ENCODE data around the gene MSI2.

Gene MSI2

DNA sequence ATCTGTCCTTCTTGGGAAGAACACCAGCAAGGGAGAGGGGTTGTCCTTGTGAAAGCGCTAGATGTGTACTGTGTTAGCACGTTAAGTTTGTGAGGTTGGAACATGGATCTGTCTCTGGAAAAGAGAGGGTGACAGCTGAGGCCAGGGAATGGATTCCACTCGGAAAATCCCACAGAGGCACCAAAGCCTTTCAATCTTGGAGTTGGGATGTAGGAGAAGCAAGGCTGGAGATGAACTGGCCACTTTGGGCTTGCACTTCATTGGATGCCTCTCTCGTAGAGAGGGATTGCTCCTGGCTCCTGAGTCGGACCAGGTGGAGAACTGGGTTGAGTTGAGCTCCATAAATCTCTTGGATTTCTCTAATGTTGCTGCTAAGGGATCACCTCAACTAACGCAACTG lies 421.5 kb downstream of the MSI2 start:
- H2BK5ac ChIP-seq (ENCODE audit: low read length): no peak overlapping the region
- H3K27me3 ChIP-seq (ENCODE audit: insufficient read depth, low read length, poor library complexity): no peaks in the 10 kb centered on the region
- no peaks in the 10 kb centered on the region for H3K79me1 ChIP-seq (ENCODE audit: low read length)
- no peak for DNase-seq
- H3K79me2 ChIP-seq (ENCODE audit: control insufficient read depth, insufficient read depth, low read length): no peaks in the 10 kb centered on the region
- WGBS (ENCODE audit: extremely low coverage, insufficient coverage, low lambda C conversion rate): no CpG with 5 or more reads among the region's 6 CpGs
- H3K56ac ChIP-seq (ENCODE audit: low read length): no peak overlapping the region
- H3K36me3 ChIP-seq (ENCODE audit: control insufficient read depth, insufficient read depth, low read length): no peaks in the 10 kb centered on the region
- H2BK120ac ChIP-seq (ENCODE audit: low read depth, low read length): no peak overlapping the region
- no peak overlapping the region for H3K27ac ChIP-seq (ENCODE audit: low read depth, low read length)
- no peaks in the 10 kb centered on the region for H3K4me1 ChIP-seq (ENCODE audit: control insufficient read depth, low read depth, low read length)
- H2AK5ac ChIP-seq (ENCODE audit: low read length): no peak overlapping the region
- no peak overlapping the region for H4K8ac ChIP-seq (ENCODE audit: low read depth, low read length)
- H3K4me3 ChIP-seq (ENCODE audit: low read length): no peak overlapping the region
- H3K18ac ChIP-seq (ENCODE audit: low read length): no peak overlapping the region
- no peak overlapping the region for H4K5ac ChIP-seq (ENCODE audit: low read length)
- H3K9ac ChIP-seq (ENCODE audit: low read length): no peak overlapping the region
- H3K4ac ChIP-seq (ENCODE audit: low read depth, low read length): no peak overlapping the region
- no peak overlapping the region for H3K4me2 ChIP-seq (ENCODE audit: low read length)
- H3K23ac ChIP-seq (ENCODE audit: low read length): no peak overlapping the region
- no peak overlapping the region for H2BK15ac ChIP-seq (replicated peaks; ENCODE audit: low read depth)

DNA sequence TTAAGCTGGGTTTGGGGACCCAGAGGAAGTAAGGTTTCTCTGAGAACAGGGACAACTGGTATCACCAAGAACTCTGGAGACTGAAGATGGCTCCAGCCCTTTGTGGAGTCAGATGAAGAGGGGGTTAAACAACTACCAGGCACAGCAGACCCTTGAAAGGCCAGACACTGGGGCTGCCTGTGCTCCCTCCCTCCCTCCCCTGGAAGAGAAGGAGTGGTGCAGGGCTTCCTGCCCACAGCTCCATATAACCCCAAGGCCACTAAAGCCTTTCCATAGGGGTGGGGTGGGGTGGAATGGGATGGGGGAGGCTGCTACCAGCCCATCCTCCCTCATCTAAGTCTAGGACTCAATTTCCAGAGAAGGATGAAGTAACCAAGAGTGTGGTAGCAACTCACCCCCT lies 422.1 kb downstream of the MSI2 start:
- Histone ChIP-seq H2BK120ac (ENCODE audit: low read depth, low read length) (no peak overlapping the region), H3K36me3 (ENCODE audit: control insufficient read depth, insufficient read depth, low read length) (no peaks in the 10 kb centered on the region), H3K23ac (ENCODE audit: low read length) (no peak overlapping the region), H3K4me1 (ENCODE audit: control insufficient read depth, low read depth, low read length) (no peaks in the 10 kb centered on the region), H2BK15ac (replicated peaks; ENCODE audit: low read depth) (no peak overlapping the region), H4K5ac (ENCODE audit: low read length) (no peak overlapping the region), H3K4me3 (ENCODE audit: low read length) (no peak overlapping the region), H3K27ac (ENCODE audit: low read depth, low read length) (no peak overlapping the region), H3K18ac (ENCODE audit: low read length) (no peak overlapping the region), H3K9ac (ENCODE audit: low read length) (no peak overlapping the region), H3K4me2 (ENCODE audit: low read length) (no peak overlapping the region), H3K27me3 (ENCODE audit: insufficient read depth, low read length, poor library complexity) (no peaks in the 10 kb centered on the region), H3K79me2 (ENCODE audit: control insufficient read depth, insufficient read depth, low read length) (no peaks in the 10 kb centered on the region), H3K79me1 (ENCODE audit: low read length) (no peaks in the 10 kb centered on the region), H2BK5ac (ENCODE audit: low read length) (no peak overlapping the region), H3K56ac (ENCODE audit: low read length) (no peak overlapping the region), H3K4ac (ENCODE audit: low read depth, low read length) (no peak overlapping the region), H2AK5ac (ENCODE audit: low read length) (no peak overlapping the region), H4K8ac (ENCODE audit: low read depth, low read length) (no peak overlapping the region)
- no peak for DNase-seq

DNA sequence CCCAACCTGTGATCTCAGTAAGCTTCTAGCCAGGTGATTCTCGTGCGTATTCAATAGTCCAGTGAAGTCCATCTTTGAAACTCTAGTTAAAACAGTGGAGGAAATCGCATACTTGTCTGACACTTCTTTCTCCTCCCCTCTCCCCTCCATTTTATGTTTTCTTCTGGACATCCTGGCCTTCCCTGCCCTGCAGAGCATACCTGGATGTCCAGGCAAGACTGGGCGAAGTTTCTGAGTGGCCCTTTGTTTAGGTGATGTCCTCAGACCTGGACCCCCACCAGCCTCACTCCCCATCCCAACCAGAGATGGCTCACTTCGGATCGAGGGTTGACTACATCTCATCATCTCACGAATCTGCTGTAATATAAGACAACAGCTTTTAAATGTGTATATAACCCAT lies 423.0 kb downstream of the MSI2 start:
- H3K36me3 ChIP-seq (ENCODE audit: control insufficient read depth, insufficient read depth, low read length): no peaks in the 10 kb centered on the region
- H2BK5ac ChIP-seq (ENCODE audit: low read length): no peak overlapping the region
- no peak overlapping the region for H3K18ac ChIP-seq (ENCODE audit: low read length)
- H3K9ac ChIP-seq (ENCODE audit: low read length): no peak overlapping the region
- H4K5ac ChIP-seq (ENCODE audit: low read length): no peak overlapping the region
- H3K79me2 ChIP-seq (ENCODE audit: control insufficient read depth, insufficient read depth, low read length): no peaks in the 10 kb centered on the region
- no peaks in the 10 kb centered on the region for H3K79me1 ChIP-seq (ENCODE audit: low read length)
- H3K27me3 ChIP-seq (ENCODE audit: insufficient read depth, low read length, poor library complexity): no peaks in the 10 kb centered on the region
- no peak for DNase-seq
- no peak overlapping the region for H3K56ac ChIP-seq (ENCODE audit: low read length)
- no peak overlapping the region for H2AK5ac ChIP-seq (ENCODE audit: low read length)
- H3K4me1 ChIP-seq (ENCODE audit: control insufficient read depth, low read depth, low read length): no peaks in the 10 kb centered on the region
- H3K4ac ChIP-seq (ENCODE audit: low read depth, low read length): no peak overlapping the region
- no peak overlapping the region for H2BK120ac ChIP-seq (ENCODE audit: low read depth, low read length)
- no CpG with 5 or more reads among the region's 7 CpGs for WGBS (ENCODE audit: extremely low coverage, insufficient coverage, low lambda C conversion rate)
- no peak overlapping the region for H3K27ac ChIP-seq (ENCODE audit: low read depth, low read length)
- no peak overlapping the region for H3K23ac ChIP-seq (ENCODE audit: low read length)
- no peak overlapping the region for H3K4me2 ChIP-seq (ENCODE audit: low read length)
- no peak overlapping the region for H2BK15ac ChIP-seq (replicated peaks; ENCODE audit: low read depth)
- H3K4me3 ChIP-seq (ENCODE audit: low read length): no peak overlapping the region
- H4K8ac ChIP-seq (ENCODE audit: low read depth, low read length): no peak overlapping the region

DNA sequence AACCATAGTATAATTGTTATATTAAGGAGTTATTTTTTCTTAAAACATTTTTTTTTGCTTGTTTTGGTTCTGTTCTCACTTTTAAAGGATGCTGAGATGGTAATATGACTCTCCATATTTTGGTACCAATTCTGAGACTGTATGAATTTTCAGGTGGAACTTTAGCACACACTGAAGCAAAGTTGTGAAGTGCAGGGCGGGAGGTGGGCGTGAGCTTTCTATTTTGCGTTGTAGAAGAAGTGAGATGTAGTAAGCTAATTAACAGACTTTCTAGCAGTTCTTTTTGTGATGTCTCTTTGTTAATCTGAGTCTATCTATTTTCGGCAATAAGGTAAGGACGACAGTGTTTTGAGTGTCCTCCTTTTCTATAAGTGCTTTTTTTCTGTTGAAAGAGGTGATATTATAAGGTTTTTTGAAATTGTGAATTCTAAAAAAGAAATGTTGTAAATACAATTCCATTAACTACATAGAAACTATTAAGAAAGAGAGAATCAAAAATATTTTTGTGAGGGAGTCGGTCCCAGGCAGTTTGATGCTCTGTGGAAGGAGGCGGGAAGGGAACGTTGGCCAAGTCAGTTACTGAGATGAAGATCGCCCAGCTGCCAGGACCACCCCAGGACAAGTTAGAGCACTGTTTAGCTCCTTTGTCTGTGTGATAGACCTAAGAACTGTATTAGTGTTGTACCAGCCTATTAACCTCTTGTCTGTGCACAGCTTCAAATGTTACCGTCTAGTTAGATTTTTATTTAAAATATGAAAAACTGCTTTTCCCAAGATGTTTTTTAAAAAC lies 423.8 kb downstream of the MSI2 start:
- Histone ChIP-seq H2AK5ac (ENCODE audit: low read length) (no peak overlapping the region), H3K36me3 (ENCODE audit: control insufficient read depth, insufficient read depth, low read length) (no peaks in the 10 kb centered on the region), H3K4me2 (ENCODE audit: low read length) (no peak overlapping the region), H3K23ac (ENCODE audit: low read length) (no peak overlapping the region), H3K79me1 (ENCODE audit: low read length) (no peaks in the 10 kb centered on the region), H3K4me1 (ENCODE audit: control insufficient read depth, low read depth, low read length) (peaks cover under 1% of the 10 kb centered on the region), H3K56ac (ENCODE audit: low read length) (no peak overlapping the region), H3K4me3 (ENCODE audit: low read length) (no peak overlapping the region), H4K8ac (ENCODE audit: low read depth, low read length) (no peak overlapping the region), H3K4ac (ENCODE audit: low read depth, low read length) (no peak overlapping the region), H3K27ac (ENCODE audit: low read depth, low read length) (no peak overlapping the region), H3K79me2 (ENCODE audit: control insufficient read depth, insufficient read depth, low read length) (no peaks in the 10 kb centered on the region), H2BK5ac (ENCODE audit: low read length) (no peak overlapping the region), H4K5ac (ENCODE audit: low read length) (no peak overlapping the region), H2BK120ac (ENCODE audit: low read depth, low read length) (no peak overlapping the region), H3K27me3 (ENCODE audit: insufficient read depth, low read length, poor library complexity) (no peaks in the 10 kb centered on the region), H2BK15ac (replicated peaks; ENCODE audit: low read depth) (no peak overlapping the region), H3K9ac (ENCODE audit: low read length) (no peak overlapping the region), H3K18ac (ENCODE audit: low read length) (no peak overlapping the region)
- no peak for DNase-seq
- no CpG with 5 or more reads among the region's 10 CpGs for WGBS (ENCODE audit: extremely low coverage, insufficient coverage, low lambda C conversion rate)

DNA sequence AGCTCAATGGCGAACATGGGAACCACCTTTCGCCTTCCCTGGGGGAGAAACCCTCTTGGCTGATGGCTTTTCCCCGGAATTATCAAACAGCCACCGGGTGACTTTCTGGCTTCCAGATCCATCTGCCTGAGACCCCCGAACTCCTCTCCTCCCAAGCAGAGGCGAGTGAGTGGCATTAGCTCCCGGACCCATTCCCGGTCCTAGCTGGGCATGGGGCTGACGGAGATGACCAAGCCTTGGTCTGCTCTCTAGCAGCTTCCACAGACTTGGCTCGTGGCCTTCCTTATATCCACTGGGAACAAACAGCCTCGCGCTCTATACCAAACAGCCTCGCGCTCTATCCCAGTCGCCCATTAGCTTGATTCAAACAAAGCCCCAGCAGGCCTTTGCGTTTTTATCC lies 426.4 kb downstream of the MSI2 start:
- Histone ChIP-seq H3K56ac (ENCODE audit: low read length) (no peak overlapping the region), H3K23ac (ENCODE audit: low read length) (no peak overlapping the region), H3K4me3 (ENCODE audit: low read length) (no peak overlapping the region), H2AK5ac (ENCODE audit: low read length) (no peak overlapping the region), H3K27me3 (ENCODE audit: insufficient read depth, low read length, poor library complexity) (no peaks in the 10 kb centered on the region), H3K4me1 (ENCODE audit: control insufficient read depth, low read depth, low read length) (peaks cover 2% of the 10 kb centered on the region), H4K8ac (ENCODE audit: low read depth, low read length) (no peak overlapping the region), H3K9ac (ENCODE audit: low read length) (no peak overlapping the region), H3K27ac (ENCODE audit: low read depth, low read length) (no peak overlapping the region), H4K5ac (ENCODE audit: low read length) (no peak overlapping the region), H2BK120ac (ENCODE audit: low read depth, low read length) (no peak overlapping the region), H3K4ac (ENCODE audit: low read depth, low read length) (no peak overlapping the region), H3K36me3 (ENCODE audit: control insufficient read depth, insufficient read depth, low read length) (no peaks in the 10 kb centered on the region), H3K79me1 (ENCODE audit: low read length) (no peaks in the 10 kb centered on the region), H2BK5ac (ENCODE audit: low read length) (no peak overlapping the region), H3K79me2 (ENCODE audit: control insufficient read depth, insufficient read depth, low read length) (no peaks in the 10 kb centered on the region), H3K4me2 (ENCODE audit: low read length) (no peak overlapping the region), H2BK15ac (replicated peaks; ENCODE audit: low read depth) (no peak overlapping the region), H3K18ac (ENCODE audit: low read length) (no peak overlapping the region)
- WGBS (ENCODE audit: extremely low coverage, insufficient coverage, low lambda C conversion rate): no CpG with 5 or more reads among the region's 16 CpGs
- DNase-seq: no peak
